ENCODE measurements around the gene LECT2.

- TF ChIP-seq, protein P1, sequence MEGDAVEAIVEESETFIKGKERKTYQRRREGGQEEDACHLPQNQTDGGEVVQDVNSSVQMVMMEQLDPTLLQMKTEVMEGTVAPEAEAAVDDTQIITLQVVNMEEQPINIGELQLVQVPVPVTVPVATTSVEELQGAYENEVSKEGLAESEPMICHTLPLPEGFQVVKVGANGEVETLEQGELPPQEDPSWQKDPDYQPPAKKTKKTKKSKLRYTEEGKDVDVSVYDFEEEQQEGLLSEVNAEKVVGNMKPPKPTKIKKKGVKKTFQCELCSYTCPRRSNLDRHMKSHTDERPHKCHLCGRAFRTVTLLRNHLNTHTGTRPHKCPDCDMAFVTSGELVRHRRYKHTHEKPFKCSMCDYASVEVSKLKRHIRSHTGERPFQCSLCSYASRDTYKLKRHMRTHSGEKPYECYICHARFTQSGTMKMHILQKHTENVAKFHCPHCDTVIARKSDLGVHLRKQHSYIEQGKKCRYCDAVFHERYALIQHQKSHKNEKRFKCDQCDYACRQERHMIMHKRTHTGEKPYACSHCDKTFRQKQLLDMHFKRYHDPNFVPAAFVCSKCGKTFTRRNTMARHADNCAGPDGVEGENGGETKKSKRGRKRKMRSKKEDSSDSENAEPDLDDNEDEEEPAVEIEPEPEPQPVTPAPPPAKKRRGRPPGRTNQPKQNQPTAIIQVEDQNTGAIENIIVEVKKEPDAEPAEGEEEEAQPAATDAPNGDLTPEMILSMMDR (IDR thresholded peaks at IDR 0.05; ENCODE audit: low read depth, low read length) = no peak
- no peak for TF ChIP-seq MYC (IDR thresholded peaks at IDR 0.05; ENCODE audit: low read depth, low read length)
- TF ChIP-seq, protein P2, sequence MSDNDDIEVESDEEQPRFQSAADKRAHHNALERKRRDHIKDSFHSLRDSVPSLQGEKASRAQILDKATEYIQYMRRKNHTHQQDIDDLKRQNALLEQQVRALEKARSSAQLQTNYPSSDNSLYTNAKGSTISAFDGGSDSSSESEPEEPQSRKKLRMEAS (IDR thresholded peaks at IDR 0.05; ENCODE audit: low read depth, low read length) = no peak
- no peak for TF ChIP-seq POLR2A (IDR thresholded peaks at IDR 0.05; ENCODE audit: extremely low read depth, insufficient read length)
Observed at GRCh38 chr5:135944564-135944963, 10.2 kb downstream of the LECT2 start.
